Measurements from ENCODE around the gene GRIK4. TPM values are rescaled to one million over a fixed set of nuclear protein-coding genes. Genes with fewer than 3 reads are reported as not detected.

The GRIK4 gene
- total RNA-seq, 1 donor from 2014 or later, result 0.36 TPM

DNA sequence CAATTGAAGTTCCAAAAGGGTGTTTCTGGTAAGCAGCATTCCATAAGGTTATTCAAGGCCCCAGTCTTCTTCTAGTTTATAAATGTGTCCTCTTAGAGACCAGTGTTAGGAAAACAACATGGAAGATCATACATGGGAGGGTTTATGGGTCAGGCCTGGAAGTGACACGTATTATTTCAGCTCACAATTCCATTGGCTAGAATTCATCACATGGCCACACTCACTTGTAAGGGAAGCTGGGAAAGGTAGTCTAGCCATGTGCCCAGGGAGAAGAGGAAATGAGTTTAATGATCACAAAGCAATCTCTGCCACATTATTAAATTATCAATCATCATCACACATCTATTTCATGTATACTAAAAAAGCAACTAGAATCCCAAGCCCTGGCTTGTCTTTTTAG lies 330.6 kb downstream of the GRIK4 start:
- no peak overlapping the region for H3K9ac ChIP-seq

DNA sequence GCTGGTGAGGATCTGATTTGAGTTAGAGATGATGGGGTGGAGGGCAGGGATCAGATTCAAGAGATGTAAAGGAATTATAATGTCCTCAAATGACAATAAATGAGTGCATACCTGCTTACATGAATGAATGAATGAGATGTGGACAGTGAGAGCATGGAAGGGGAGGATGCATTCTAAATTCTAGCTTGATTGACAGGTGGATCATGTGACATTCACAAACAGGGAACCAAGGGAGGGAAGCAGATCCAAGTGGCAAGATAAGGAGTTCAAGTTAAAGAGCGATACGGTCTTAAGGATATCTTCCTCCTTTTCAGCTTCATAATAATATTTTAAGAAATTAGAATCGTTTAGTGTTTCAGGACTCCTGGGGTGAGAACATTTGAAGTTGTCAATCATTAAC lies 341.9 kb downstream of the GRIK4 start:
- Histone ChIP-seq H4K20me1 (ENCODE audit: low read depth) (no peaks in the 10 kb centered on the region), H3K9me3 (ENCODE audit: low read depth) (no peaks in the 10 kb centered on the region), H3K4me3 (no peak overlapping the region), H3F3A (ENCODE audit: low read depth) (no peaks in the 10 kb centered on the region), H3K36me3 (no peaks in the 10 kb centered on the region), H2AFZ (replicated peaks) (no peak overlapping the region), H3K79me2 (ENCODE audit: low read depth) (no peaks in the 10 kb centered on the region), H3K4me1 (no peaks in the 10 kb centered on the region), H3K27me3 (no peaks in the 10 kb centered on the region), H3K4me2 (no peak overlapping the region), H3K27ac (no peak overlapping the region), H3K9ac (no peak overlapping the region)
- Mint-ChIP-seq H3K9me3 (no peaks in the 10 kb centered on the region), H3K36me3 (no peaks in the 10 kb centered on the region), H3K4me3 (no peak overlapping the region), H3K27ac (no peak overlapping the region), H3K4me1 (peaks cover 5% of the 10 kb centered on the region), H3K27me3 (ENCODE audit: insufficient read depth, low read depth) (peaks cover 7% of the 10 kb centered on the region)
- TF ChIP-seq EZH2 (IDR thresholded peaks at IDR 0.05) (no peak), EZH2phosphoT487 (IDR thresholded peaks at IDR 0.05) (no peak)
- TF ChIP-seq, protein P1, sequence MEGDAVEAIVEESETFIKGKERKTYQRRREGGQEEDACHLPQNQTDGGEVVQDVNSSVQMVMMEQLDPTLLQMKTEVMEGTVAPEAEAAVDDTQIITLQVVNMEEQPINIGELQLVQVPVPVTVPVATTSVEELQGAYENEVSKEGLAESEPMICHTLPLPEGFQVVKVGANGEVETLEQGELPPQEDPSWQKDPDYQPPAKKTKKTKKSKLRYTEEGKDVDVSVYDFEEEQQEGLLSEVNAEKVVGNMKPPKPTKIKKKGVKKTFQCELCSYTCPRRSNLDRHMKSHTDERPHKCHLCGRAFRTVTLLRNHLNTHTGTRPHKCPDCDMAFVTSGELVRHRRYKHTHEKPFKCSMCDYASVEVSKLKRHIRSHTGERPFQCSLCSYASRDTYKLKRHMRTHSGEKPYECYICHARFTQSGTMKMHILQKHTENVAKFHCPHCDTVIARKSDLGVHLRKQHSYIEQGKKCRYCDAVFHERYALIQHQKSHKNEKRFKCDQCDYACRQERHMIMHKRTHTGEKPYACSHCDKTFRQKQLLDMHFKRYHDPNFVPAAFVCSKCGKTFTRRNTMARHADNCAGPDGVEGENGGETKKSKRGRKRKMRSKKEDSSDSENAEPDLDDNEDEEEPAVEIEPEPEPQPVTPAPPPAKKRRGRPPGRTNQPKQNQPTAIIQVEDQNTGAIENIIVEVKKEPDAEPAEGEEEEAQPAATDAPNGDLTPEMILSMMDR (IDR thresholded peaks at IDR 0.05), result no peak
- DNase-seq (ENCODE audit: low spot score), result no peak

More for the DNA sequence above, 330.6 kb downstream of the GRIK4 start:
- DNase-seq (ENCODE audit: low spot score), result no peak
- Mint-ChIP-seq H3K36me3 (peaks cover 3% of the 10 kb centered on the region), H3K27ac (no peak overlapping the region), H3K4me3 (no peak overlapping the region), H3K9me3 (no peaks in the 10 kb centered on the region), H3K27me3 (ENCODE audit: insufficient read depth, low read depth) (no peaks in the 10 kb centered on the region), H3K4me1 (peaks cover 7% of the 10 kb centered on the region)
- Histone ChIP-seq H4K20me1 (ENCODE audit: low read depth) (no peaks in the 10 kb centered on the region), H3F3A (ENCODE audit: low read depth) (no peaks in the 10 kb centered on the region), H3K9me3 (ENCODE audit: low read depth) (no peaks in the 10 kb centered on the region), H3K79me2 (ENCODE audit: low read depth) (no peaks in the 10 kb centered on the region), H3K36me3 (no peaks in the 10 kb centered on the region), H3K4me1 (no peaks in the 10 kb centered on the region), H3K27ac (no peak overlapping the region), H2AFZ (replicated peaks) (no peak overlapping the region), H3K4me2 (no peak overlapping the region), H3K27me3 (no peaks in the 10 kb centered on the region), H3K4me3 (no peak overlapping the region)
- no peak for TF ChIP-seq EZH2phosphoT487 (IDR thresholded peaks at IDR 0.05)
- TF ChIP-seq, protein P1 (IDR thresholded peaks at IDR 0.05), result no peak
- no peak for TF ChIP-seq EZH2 (IDR thresholded peaks at IDR 0.05)

DNA sequence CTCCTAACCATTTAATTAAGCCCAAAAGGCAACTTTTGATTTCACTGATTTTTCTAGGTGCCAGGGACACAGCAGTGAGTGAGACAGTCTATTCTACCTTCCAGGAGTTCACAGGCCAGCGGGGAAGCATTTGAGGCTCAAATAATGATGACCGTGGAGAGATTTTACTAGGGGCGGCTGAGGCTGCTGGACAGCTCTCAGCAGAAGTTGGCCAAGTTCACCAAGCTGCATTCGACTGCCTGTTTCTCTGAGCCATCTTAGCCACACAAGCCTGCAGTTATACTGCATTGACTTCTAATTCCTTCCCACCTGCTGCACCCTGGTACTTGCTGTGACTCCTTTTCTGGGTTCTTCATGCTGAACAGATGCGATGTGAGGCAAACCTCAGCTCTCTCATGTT lies 343.4 kb downstream of the GRIK4 start:
- H3K9me3 Mint-ChIP-seq, result no peaks in the 10 kb centered on the region
- Histone ChIP-seq H2AFZ (replicated peaks) (no peak overlapping the region), H3K27me3 (no peaks in the 10 kb centered on the region), H3K4me3 (no peak overlapping the region), H3K9me3 (ENCODE audit: low read depth) (no peaks in the 10 kb centered on the region), H4K20me1 (ENCODE audit: low read depth) (no peaks in the 10 kb centered on the region), H3K9ac (no peak overlapping the region), H3F3A (ENCODE audit: low read depth) (no peaks in the 10 kb centered on the region), H3K4me1 (no peaks in the 10 kb centered on the region), H3K36me3 (no peaks in the 10 kb centered on the region), H3K79me2 (ENCODE audit: low read depth) (no peaks in the 10 kb centered on the region), H3K27ac (no peak overlapping the region), H3K4me2 (no peak overlapping the region)
- no peak for DNase-seq (ENCODE audit: low spot score)
- H3K4me3 Mint-ChIP-seq, result no peak overlapping the region
- peaks cover 3% of the 10 kb centered on the region for H3K27me3 Mint-ChIP-seq (ENCODE audit: insufficient read depth, low read depth)
- no peaks in the 10 kb centered on the region for H3K36me3 Mint-ChIP-seq
- no peak overlapping the region for H3K27ac Mint-ChIP-seq
- TF ChIP-seq, protein P1 (IDR thresholded peaks at IDR 0.05), result no peak
- no peak for TF ChIP-seq EZH2phosphoT487 (IDR thresholded peaks at IDR 0.05)
- TF ChIP-seq EZH2 (IDR thresholded peaks at IDR 0.05), result no peak
- peaks cover 12% of the 10 kb centered on the region for H3K4me1 Mint-ChIP-seq
